Nephron progenitor cell (in vitro differentiated cells): ENCODE measurements around the gene PPIP5K1.
"Not testable (repeated sequence)": the region's sequence is repeated elsewhere in the genome, so short reads cannot be mapped to it uniquely, and the experiment has no call there.

ENCODE experiments used
- DNase-seq: peaks from one replicate; pipeline ENCODE4 v3.0.0; 2021
- H3K27ac Mint-ChIP-seq: 2 replicates; pipeline ENCODE4 v1.8.0; 2021; ENCODE audit warnings: mild to moderate bottlenecking, moderate library complexity, mixed read lengths
- H3K27me3 Mint-ChIP-seq: 2 replicates; pipeline ENCODE4 v1.8.0; 2021; ENCODE audit warnings: mild to moderate bottlenecking, low read depth, mixed read lengths; ENCODE audit not compliant: poor library complexity
- H3K36me3 Mint-ChIP-seq: 2 replicates; pipeline ENCODE4 v1.8.0; 2021; ENCODE audit warnings: low read depth, mixed read lengths
- H3K4me1 Mint-ChIP-seq: 2 replicates; pipeline ENCODE4 v1.8.0; 2021; ENCODE audit warnings: mixed read lengths
- H3K4me3 Mint-ChIP-seq: 2 replicates; pipeline ENCODE4 v1.8.0; 2021; ENCODE audit warnings: mild to moderate bottlenecking, moderate library complexity, mixed read lengths
- H3K9me3 Mint-ChIP-seq: 2 replicates; pipeline ENCODE4 v1.8.0; 2021; ENCODE audit warnings: mild to moderate bottlenecking, moderate library complexity, mixed read lengths
- CTCF ChIP-seq: fragments of 200-600 bp; sonication (generic); IDR thresholded peaks from 2 replicates; pipeline ENCODE4 v1.5.0; 2021; ENCODE audit warnings: antibody characterized with exemption

Gene PPIP5K1

GRCh38 chr15:43545426-43545825 lies 44.6 kb downstream of the PPIP5K1 start:
- TF ChIP-seq CTCF = no peak
- Mint-ChIP-seq H3K36me3 (peaks cover 24% of the 10 kb centered on the region), H3K4me1 (no peaks in the 10 kb centered on the region), H3K27ac (no peak overlapping the region), H3K4me3 (no peak overlapping the region), H3K27me3 (no peaks in the 10 kb centered on the region), H3K9me3 (peaks cover 32% of the 10 kb centered on the region)
- DNase-seq = no peak

GRCh38 chr15:43544266-43544665 lies 45.7 kb downstream of the PPIP5K1 start:
- Mint-ChIP-seq H3K36me3 (peaks cover 23% of the 10 kb centered on the region), H3K9me3 (peaks cover 32% of the 10 kb centered on the region), H3K4me1 (no peaks in the 10 kb centered on the region), H3K4me3 (no peak overlapping the region), H3K27me3 (no peaks in the 10 kb centered on the region), H3K27ac (no peak overlapping the region)
- DNase-seq = no peak
- no peak for TF ChIP-seq CTCF

GRCh38 chr15:43541785-43542184 lies 48.2 kb downstream of the PPIP5K1 start:
- H3K36me3 Mint-ChIP-seq = peaks cover 13% of the 10 kb centered on the region
- H3K9me3 Mint-ChIP-seq = peaks cover 20% of the 10 kb centered on the region
- H3K27me3 Mint-ChIP-seq = no peaks in the 10 kb centered on the region
- no peak overlapping the region for H3K27ac Mint-ChIP-seq
- TF ChIP-seq CTCF = no peak
- no peak overlapping the region for H3K4me3 Mint-ChIP-seq
- DNase-seq = no peak
- H3K4me1 Mint-ChIP-seq = no peaks in the 10 kb centered on the region

GRCh38 chr15:43538091-43538490 lies 51.9 kb downstream of the PPIP5K1 start:
- no peak for DNase-seq
- peaks cover 7% of the 10 kb centered on the region for H3K27me3 Mint-ChIP-seq
- no peak overlapping the region for H3K27ac Mint-ChIP-seq
- H3K9me3 Mint-ChIP-seq = peaks cover 7% of the 10 kb centered on the region
- H3K4me1 Mint-ChIP-seq = no peaks in the 10 kb centered on the region
- H3K4me3 Mint-ChIP-seq = no peak overlapping the region
- no peak for TF ChIP-seq CTCF
- H3K36me3 Mint-ChIP-seq = peaks cover 6% of the 10 kb centered on the region

GRCh38 chr15:43534897-43535296 lies 55.1 kb downstream of the PPIP5K1 start:
- no peaks in the 10 kb centered on the region for H3K9me3 Mint-ChIP-seq
- peaks cover 21% of the 10 kb centered on the region for H3K4me1 Mint-ChIP-seq
- TF ChIP-seq CTCF = no peak
- no peak overlapping the region for H3K4me3 Mint-ChIP-seq
- peaks cover 6% of the 10 kb centered on the region for H3K36me3 Mint-ChIP-seq
- no peak overlapping the region for H3K27ac Mint-ChIP-seq
- DNase-seq = no peak
- peaks cover 7% of the 10 kb centered on the region for H3K27me3 Mint-ChIP-seq

- H3K27ac Mint-ChIP-seq, DNase-seq, H3K9me3 Mint-ChIP-seq, H3K4me3 Mint-ChIP-seq, H3K36me3 Mint-ChIP-seq, H3K27me3 Mint-ChIP-seq: not testable (repeated sequence)
- peaks cover 22% of the 10 kb centered on the region for H3K4me1 Mint-ChIP-seq
Measured at GRCh38 chr15:43532826-43533225, 57.2 kb downstream of the PPIP5K1 start.
